AG08396 (cell line): ENCODE results near the gene FADS6.
"Not testable (repeated sequence)": the region's sequence is repeated elsewhere in the genome, so short reads cannot be mapped to it uniquely, and the experiment has no call there.

Source experiments
- DNase-seq: peaks from one replicate; pipeline ENCODE4 v3.0.0; 2012; ENCODE audit warnings: low spot score, mixed read lengths

The FADS6 gene

DNA sequence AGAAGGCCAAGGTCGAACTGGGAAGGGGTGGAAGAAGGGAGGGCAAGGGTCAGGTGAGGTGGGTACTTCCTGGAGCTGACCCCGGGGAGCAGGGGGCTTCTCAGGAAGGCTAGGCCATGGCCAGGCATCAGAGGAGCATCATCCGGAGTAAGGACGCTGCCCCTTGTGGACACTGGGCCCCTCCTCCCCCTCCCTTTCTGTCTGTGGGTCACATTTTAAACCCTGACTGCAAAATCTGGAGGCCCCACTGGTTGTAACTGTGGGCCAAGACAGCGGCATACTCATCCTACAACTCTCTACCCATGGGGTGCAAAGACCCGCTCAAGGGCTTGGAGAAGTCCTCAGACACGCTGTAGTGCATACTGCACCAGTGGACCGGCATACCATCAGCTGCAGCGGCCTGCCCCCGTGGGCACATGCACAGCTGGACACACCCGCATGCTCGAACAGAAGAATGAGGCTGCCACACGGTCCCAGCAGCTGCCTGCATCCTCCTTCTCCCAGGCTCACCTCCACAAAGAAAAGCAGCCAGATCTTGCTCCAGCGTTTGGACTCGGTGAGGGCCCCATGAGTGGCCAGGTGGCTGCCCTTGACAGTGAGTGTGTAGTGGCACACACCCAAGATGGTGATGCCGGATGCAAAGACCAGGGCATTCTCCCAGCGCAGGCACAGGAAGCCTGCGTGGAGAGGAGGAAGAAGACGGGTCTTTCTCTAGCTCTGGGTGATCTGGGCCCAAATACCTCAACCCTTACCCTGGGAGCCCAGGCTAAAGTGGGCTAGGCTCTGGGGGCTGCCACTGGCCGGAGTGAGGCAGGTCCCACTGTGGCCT, 1.2 kb downstream of the FADS6 start:
- DNase-seq, result no peak

DNA sequence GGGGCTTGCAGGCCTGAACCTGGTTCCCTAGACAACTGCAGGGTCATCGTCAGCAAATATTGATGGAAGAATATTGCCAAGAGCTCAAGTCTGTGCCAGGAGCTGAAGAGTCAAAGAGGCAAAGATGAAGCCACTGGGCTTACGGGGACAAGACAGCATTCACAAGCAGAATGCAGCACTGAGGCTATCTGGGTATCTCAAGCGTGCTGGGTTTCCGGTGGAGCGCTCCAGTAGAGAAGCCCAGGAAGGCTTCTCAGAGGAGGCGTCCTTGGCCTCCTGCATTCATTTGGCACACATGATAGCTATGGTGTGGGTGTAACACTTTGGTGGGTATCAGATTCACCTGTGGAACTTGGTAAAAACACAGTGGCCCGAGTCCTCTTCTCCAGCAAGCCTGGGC, 2.9 kb downstream of the FADS6 start:
- no peak for DNase-seq

DNA sequence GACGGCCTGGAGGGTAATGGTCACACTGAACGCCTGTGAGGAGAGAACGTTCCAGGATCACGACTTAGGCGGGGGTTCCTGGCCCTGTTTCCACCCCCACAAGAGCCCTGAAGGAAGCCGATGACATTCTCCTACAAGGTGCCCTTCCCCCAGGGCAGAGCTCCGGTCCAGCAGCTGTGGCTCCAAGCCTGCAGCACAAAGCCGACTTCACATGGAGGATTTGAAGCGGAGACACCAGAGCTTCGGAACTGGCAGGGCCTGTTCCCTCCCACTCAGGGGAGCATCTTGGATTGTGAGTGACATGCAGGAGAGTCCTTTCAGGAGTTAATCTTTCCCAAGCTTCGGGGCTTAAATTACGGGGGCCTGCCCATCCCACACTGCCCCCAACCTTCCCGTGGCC, 5.0 kb downstream of the FADS6 start:
- DNase-seq, result no peak

DNA sequence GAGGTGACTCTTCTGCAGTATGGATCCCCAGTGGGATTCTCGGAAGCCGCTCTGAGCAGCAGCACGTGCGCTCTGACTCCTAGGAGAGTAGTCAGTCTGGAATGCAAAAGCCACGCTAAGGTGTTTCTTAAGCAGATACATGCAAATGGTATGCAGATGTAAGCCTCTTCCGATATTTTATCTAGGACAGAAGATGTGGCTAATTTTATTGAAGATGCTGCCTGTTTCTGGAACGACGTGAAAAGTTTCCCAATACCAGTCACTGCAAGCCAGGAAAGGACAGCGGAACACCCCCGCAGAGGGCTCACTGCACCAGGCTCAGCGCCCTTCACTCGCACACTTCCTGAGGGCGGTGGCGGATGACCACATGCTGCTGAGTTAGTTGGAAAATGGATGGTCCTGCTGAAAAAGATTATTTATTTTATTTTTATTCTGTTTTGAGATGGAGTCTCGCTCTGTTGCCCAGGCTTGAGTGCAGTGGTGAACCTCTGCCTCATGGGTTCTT, 10.1 kb downstream of the FADS6 start:
- no peak for DNase-seq

DNA sequence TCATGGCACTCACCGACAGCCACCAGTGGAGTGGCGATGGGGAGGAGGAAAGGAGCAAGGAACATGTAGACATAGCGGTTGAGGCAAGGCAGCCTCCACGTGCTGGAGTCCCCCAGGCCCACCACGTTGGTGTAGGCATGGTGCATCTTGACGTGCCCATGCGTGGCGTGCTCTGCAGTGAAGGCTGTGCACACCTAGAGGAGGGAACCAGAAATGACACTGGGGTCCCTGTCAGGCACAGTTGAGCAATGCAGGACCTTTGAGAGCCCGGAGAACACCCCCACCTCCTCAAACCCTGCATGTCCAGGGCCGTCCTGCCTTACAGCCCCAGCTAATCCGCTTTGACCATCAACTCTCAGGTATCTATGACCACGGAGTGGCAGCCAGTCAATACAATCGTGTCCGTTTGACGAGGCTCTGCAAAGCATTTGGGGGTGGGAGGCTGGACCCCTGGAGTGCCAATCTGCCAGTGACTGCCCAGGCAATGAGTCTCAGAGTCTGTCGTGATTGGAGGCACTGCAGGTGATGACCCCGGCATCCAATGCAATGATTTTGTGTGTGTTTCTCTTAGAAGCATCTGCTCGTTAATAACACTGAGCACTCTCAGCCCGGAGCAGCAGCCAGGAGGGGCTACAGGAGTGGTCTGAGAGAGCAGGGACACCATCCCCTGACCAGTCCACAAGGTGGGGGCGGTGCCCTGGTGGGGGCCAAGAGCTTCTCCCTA, 10.8 kb downstream of the FADS6 start:
- no peak for DNase-seq

DNA sequence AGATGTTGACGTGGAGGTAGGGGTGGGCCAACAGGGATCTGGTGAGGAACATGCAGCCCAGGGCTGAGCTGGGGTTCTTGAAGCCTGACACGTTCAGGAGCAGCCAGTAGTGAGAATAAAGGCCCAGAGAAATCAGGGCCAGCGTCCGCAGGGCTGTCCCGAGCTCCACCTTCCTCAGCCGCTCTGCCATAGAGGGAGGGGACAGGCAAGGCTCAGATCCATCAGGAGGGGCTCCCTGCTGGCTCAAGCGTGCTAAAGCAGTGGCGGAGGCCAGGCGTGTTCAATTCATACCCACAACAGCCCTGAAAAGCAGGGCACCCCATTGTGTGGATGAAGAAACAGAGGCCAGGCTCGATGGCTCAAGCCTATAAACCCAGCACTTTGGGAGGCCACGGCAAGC, 12.4 kb downstream of the FADS6 start:
- no peak for DNase-seq

DNA sequence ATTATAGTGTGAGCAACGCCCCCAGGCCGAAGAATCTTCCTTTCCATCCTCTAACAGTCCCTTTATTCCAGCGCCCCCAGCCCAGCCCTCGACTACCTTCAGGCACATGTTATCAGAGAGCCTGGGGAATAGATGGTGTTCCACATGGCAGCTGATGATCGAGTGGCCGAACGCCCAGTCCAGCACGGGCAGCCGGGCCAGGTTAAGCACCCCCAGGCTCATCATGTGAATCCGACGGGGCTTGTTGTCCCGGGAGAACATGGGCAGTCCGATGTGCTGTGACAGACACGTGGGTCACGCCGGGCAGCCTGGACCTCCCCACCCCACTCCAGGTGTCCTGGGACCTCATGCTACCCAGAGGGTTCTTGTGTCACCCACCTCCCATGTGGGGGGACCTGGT, 14.1 kb downstream of the FADS6 start:
- DNase-seq, result no peak

DNA sequence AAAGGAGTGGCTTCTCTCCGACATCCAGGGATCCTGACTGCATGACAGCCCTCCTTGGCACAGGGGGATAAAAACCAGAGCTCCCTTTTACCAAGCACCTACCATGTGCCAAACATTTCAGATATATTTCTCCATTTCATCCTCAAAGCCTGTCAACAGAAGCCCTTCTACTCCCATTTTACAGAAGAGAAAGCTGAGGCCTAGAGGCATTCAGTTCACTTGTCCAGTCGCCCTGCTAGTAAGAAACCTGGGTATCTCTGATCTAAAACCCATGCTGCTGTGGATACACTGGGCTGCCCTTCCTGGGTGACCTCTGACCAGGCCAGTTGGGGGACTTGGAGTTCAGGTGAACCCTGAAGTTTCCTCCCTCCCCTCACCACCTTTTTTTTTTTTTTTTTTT, 14.8 kb downstream of the FADS6 start:
- no peak for DNase-seq

DNA sequence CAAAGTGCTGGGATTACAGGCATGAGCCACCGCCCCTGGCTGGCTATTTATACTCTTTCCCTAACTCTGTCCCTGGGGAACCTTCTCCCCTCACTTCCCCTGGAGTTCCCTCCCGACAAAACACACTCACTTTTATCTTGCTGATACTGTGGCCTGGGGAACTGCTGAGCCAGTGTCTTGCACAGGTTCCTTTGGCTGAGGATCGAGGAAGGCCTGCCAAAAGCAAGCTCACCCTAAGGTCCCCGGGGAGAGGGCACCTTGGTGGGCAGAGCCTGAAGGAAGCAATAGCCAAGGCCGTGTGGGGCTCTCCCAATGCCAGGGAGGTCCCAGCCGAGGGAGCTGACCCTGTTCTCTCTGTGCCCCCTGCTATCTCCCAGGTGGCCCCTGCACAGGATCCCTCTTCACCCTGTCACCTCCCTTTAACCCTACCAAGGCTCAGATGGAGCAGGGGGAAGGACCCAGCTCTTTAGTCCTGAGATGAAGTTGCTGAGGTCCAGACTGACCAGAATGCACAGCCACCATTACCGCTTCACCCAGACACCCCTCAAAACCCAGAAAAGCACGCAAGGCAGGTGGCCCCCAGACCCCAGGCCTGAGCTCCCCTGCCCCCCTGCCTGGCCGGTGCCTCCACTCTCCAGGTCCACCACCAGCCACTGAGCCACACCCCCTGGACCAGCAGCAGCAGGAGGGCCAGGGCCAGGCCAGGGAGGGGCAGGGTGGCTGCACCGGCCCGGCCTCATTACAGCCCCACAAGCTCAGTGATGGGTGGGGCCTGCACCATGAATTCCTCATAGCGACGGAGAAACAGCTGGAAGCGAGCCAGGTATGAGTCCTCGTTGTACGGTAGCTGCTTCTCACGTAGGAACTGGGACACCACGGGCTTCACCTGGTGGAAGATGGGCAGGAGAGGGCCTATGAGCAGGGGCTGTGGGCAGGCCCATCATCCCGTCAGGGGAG, 15.6 kb downstream of the FADS6 start:
- no peak for DNase-seq

DNA sequence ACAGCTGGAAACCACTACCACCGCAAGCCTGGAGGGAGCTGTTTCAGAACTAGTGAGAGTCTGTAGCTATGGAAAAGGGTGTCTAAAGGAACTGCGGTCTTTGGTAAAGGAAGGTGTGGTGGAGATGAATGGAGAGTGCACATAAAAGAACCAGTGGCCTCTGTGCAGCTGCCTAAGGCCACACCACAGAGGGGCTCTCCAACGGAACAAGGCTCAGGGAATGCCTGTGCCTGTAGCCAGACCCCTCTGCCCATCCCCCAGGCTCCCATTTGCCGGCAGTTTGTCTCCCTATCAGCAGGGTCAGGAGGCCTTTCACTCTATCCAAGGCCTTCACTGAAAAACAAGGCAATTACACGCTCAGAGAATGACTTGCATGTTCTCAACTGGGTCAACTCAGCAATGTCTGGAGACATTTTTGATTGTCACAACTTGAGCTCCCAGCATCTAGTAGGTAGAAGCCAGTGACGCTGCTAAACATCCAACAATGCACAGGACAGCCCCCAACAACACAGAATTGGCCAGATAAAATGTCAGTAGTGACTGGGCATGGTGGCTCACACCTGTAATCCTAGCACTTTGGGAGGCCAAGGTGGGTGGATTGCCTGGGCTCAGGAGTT, 17.3 kb downstream of the FADS6 start:
- DNase-seq, result no peak

DNA sequence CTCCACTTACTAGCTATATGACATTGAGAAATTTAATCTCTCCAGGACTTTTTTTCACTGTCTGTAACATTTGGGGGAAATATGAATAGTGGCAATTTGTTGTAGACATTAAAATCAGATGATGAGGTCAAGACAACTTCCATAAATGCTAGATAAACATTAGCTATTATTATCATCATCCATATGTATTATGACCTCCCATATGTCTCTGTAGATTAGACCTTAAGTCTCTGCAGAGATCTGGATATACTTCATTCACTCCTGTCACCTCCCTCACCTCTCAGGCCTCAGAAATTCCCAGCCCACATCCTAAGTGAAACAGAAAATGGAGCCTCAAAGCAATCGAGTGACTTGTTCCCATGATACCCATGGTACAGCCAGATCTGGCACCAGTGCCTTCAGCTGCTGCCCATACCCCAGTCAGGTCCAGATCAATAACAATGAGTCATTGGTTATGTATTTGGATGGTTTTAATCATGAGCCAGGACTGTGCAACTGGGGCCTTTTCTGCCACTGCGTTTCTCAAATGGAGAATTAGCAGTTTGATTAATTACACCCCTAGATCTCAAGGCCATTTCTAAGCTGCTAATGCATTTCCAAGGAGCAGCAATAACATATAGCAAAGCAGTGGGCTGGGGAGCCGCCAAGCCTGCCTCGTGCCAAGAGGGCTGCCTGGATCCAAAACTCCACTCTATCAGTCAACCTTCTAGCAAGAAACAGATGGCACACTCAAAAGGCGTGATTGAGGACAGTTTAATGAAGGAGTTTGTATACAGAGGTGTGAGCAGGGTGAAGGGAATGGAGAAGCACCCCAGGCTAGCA, 18.1 kb downstream of the FADS6 start:
- DNase-seq, result no peak

DNA sequence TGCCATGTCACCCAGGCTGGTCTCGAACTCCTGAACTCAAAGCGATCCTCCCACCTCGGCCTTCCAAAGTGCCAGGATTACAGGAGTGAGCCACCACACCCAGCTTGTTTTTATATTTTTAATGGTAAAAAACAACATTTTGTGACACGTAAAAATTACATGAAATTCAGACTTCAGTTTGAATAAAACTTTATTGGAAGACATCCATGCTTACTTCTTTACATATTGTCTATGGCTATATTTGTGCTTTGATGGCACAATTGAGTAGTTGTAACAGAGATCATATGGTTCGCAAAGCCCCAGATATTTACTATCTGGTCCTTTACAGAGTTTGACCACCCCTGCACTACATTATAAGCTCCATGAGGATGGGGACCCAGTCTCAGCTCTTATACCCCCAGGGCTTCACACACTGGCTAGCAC, 18.8 kb downstream of the FADS6 start:
- DNase-seq, result no peak

DNA sequence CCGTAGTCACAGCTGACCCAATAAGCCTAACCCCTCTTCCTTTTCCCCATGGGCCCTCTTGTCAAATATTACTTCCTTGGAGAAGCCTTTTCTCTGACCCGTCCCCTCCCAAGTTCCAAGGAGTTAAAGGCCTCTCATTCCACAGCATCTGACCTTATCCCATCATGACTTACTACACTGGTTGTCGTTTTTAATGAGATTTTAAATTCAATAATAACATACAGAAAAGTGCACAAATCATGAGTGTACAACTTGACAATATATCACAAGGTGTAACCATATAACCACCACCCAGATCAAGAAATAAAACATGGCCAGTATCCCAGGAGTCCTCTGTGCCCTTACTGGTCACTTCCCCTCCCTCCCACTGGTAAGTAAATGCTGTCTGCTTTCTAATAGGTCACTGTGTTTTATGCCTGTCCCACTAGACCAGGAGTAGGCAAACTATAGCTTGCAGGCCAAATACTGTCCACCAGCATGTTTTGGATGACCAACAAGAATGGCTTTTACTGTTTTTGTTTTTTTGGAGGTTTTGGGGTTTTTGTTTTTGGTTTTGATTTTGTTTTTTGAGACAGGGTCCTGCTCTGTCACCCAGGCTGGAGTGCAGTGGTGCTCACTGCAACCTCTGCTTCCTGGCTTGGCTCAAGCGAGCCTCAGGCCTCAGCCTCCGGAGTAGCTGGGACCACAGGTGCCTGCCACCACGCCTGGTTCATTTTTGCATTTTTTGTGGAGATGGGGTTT, 19.4 kb downstream of the FADS6 start:
- no peak for DNase-seq

DNA sequence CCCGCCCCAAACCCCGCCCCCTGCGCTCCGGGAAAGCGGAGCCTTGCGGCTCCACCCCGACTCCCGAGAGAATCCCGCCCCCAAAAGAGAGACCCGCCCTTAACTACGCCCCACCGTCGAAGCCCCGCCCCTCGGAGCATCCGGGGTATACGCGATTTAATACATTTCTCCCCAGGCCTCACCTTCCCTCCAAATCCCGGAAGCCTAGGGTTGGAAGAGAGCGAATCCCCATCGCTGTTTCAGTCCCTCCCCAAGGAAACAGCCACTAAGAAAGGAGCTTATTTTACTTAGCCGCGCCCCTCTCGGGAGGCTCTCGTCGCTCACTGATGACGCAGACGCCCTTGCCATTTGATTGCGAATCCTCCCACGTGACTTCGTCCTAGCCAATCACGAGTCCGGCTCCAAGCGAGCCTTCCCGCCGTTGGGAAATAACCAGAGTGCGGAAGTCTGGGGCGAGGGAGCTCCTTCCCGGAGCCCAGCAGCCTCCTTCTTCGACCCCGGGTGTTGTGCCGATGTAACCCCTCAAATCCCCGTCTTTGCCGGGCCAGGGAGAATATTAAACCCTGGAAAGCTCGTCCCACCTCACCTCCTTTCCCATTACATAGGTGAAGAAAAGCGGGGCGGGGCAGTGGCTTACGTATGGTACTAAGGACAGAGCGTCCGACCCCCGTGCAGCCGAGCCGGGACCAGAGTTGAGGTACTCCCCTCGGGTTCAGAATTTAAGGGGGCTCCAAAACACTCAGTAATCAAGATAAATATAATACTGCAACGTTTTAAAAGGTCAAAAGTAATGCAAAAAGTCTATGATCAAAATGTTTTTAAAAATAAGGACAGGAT, 20.2 kb downstream of the FADS6 start:
- peak; percentile 100 for DNase-seq

DNA sequence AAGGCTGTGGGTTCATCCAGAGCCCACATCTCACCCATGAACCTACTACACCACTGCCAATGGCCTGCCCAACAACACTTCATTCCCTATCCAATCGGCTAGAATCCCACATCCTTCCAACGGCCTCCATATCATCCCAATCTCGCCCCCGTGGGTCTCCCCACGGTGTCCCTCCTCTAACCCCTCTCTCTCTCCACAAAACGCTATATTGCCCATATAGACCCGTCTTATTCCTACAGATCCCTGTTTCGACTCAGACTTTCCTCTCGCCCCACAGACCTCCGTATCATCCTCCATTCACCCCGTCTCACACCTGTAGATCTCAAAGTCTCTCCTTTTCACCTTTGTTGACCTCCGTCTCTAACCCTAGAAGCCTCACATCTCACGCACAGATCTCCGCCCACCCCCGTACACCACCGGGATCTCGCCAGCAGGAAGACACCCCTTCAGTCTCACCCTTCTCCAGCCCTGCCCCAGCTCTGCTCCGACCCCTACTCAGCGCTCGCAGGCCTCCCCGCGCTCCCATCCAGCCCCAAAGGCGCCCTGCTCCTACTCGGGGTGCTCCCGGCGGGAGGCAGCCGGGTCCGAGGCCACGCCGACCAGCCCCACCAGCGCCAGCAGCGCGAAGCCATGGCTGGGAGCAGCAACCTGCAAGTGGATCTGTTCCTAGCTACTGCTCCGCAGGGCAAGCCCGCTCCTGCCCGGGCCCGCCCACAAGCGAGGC, 21.0 kb downstream of the FADS6 start, which contains the start of gene FDXR:
TSS of gene FDXR (minus strand) at position 682 of the 724 bp plus-strand sequence. CDS start at position 632, 50 bp downstream.
- DNase-seq, result no peak

DNA sequence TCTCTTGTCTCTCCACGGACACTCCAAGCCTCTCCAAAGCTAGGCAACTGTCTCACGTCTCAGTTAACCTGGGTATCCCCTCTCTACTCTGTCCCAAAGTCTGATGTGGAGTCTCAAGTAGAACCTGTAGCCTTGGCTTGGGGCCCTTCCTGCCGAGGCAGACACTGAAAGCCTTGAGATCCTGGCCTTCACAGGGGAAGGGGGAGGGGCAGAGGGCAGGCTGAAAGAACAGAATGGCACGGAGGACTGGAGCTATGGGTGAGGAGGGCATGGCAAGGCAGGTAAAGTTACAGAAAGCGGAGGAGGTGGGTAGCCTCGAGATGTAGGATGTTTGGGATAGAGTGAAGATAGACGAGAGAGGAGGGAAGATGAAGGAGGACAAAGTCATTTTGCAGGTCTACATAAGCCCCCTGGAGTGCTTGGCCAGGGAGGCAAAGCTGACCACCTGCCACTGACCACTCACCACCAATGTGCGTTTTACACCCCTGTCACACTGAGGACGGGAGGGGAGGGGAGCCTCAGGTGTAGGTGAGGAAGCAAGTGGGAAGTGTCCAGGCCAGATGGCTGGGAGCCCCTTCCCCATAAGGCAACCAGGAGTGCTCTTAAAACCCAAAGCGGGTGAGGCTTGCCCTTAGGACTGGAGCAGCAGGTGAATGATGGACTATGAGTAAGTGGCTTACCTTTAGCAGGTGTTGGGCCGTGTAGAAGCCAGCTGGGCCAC, 21.9 kb downstream of the FADS6 start:
- DNase-seq, result no peak

DNA sequence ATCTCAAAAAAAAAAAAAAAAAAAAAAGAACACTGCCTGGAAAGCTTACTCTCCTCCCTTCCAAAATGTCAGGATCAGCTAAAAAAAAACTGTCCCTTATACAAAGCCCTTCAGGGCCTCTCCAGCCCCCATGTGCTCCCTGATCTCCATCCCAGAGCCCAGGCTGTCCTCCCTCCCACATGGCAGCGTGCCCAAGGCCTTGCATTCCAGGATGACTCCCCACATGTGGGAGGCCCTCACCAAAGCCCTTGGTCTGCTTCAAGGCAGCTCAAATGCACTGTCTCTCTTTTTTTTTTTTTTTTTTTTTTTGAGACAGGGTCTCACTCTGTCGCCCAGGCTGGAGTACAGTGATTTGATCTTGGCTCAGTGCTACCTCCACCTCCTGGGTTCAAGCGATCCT, 22.9 kb downstream of the FADS6 start:
- DNase-seq, result peak; percentile 69

DNA sequence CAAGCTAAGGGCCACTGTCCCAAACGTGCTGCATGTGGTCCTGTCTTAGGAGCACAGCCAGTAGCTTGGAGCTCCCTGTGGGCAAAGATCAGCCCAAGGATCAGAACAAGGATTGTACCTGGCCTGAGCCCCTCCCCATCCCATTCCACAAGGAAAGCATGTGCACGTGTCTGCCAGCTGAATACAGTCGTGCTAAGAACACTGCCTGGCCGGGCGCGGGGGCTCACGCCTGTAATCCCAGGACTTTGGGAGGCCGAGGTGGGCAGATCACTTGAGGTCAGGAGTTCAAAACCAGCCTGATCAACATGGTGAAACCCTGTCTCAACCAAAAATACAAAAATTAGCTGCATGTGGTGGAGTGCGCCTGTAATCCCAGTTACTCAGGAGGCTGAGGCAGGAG, 23.4 kb downstream of the FADS6 start:
- not testable (repeated sequence) for DNase-seq
